HepG2 (cell line): Measurements from ENCODE around the gene GDAP1L1. TPM values are rescaled to one million over a fixed set of nuclear protein-coding genes. Genes with fewer than 3 reads are reported as not detected.

ENCODE experiments used
- FOXP4 ChIP-seq: sonication (generic); formaldehyde crosslinking; IDR thresholded peaks from 2 replicates; pipeline ENCODE4 v1.4.0; 2020; ENCODE audit warnings: missing genetic modification reagents
- GMEB1 ChIP-seq: sonication (generic); formaldehyde crosslinking; IDR thresholded peaks from 2 replicates; pipeline ENCODE4 v1.5.1; 2020; ENCODE audit warnings: missing genetic modification reagents, mild to moderate bottlenecking, borderline replicate concordance
- KLF16 ChIP-seq, 2 experiments: sonication (generic) in 1 of 2; formaldehyde crosslinking in 1 of 2; IDR thresholded peaks; 2 replicates each; pipeline versions ENCODE4 v1.6.1 to v1.8.0; 2016 to 2023; ENCODE audit warnings: missing genetic modification reagents in 2 of 2, missing compliant biosample characterization in 1 of 2
- PATZ1 ChIP-seq: sonication (generic); formaldehyde crosslinking; IDR thresholded peaks from 2 replicates; pipeline ENCODE4 v1.4.0; 2020; ENCODE audit warnings: missing genetic modification reagents
- POGK ChIP-seq: sonication (generic); formaldehyde crosslinking; conservative IDR thresholded peaks from 2 replicates; pipeline ENCODE4 v1.8.0; 2022; ENCODE audit warnings: mild to moderate bottlenecking, moderate library complexity, missing genetic modification reagents
- ZNF280D ChIP-seq: sonication (generic); formaldehyde crosslinking; IDR thresholded peaks from 2 replicates; pipeline ENCODE4 v1.5.1; 2020; ENCODE audit warnings: mild to moderate bottlenecking, missing genetic modification reagents
- ZNF362 ChIP-seq: sonication (generic); formaldehyde crosslinking; IDR thresholded peaks from 2 replicates; pipeline ENCODE4 v1.4.0; 2020; ENCODE audit warnings: missing genetic modification reagents, mild to moderate bottlenecking, borderline replicate concordance
- ZNF687 ChIP-seq: sonication (generic); formaldehyde crosslinking; IDR thresholded peaks from 2 replicates; pipeline ENCODE4 v1.5.1; 2020; ENCODE audit warnings: mild to moderate bottlenecking, missing genetic modification reagents, moderate library complexity
- ZNF772 ChIP-seq: sonication (generic); formaldehyde crosslinking; IDR thresholded peaks from 2 replicates; pipeline ENCODE4 v1.5.0; 2020; ENCODE audit warnings: mild to moderate bottlenecking, missing genetic modification reagents
- polyA plus RNA-seq, 8 experiments: library from polyadenylated mRNA; depleted of rRNA in 3 of 8; stranded (reverse) in 7 of 8; unstranded in 1 of 8; fragments of >200 nt; fragmentation: Illumina TruSeq in 4 of 8; extraction: Trizol in 4 of 8; gene quantifications; 2 replicates each; pipeline versions ENCODE4 v1.2.1 to v1.2.3, GENCODE V29; 2011 to 2016; ENCODE audit warnings: low read depth in 4 of 8, missing spikeins in 1 of 8, mixed read lengths in 1 of 8; ENCODE audit not compliant: insufficient read depth in 1 of 8
- total RNA-seq, 5 experiments: library from RNA; depleted of rRNA; stranded (reverse); fragments of >200 nt; fragmentation: Illumina TruSeq; extraction: Trizol; gene quantifications; 2 replicates each; pipeline ENCODE4 v1.2.3, GENCODE V29; 2016; ENCODE audit warnings: low read depth in 1 of 5

The GDAP1L1 gene
- total and polyA plus RNA-seq, 2 of the 13 experiments (the other 11 are each of a cell fraction or from before 2014, with no cell fraction given): 0.04 TPM; not detected in 1

- no peak for TF ChIP-seq ZNF280D (CRISPR knock-in tag)
- no peak for TF ChIP-seq ZNF772 (CRISPR knock-in tag)
- no peak for TF ChIP-seq KLF16 (CRISPR knock-in tag; IDR thresholded peaks at IDR 0.05)
- 0 out of 2 replicates have a peak, but pooled peaks have one; percentile 44 for TF ChIP-seq PATZ1
- TF ChIP-seq POGK (CRISPR knock-in tag): 0 out of 2 replicates have a peak, but pooled peaks have one; percentile 29
- TF ChIP-seq GMEB1 (CRISPR knock-in tag): no peak
- TF ChIP-seq ZNF362 (CRISPR knock-in tag): 0 out of 2 replicates have a peak, but pooled peaks have one; percentile 13
- peak; percentile 22; the same call in 1 of the 2 replicates for TF ChIP-seq ZNF687 (CRISPR knock-in tag)
- no peak for TF ChIP-seq FOXP4 (CRISPR knock-in tag)
Observed at GRCh38 chr20:44231713-44232468, 15.2 kb upstream of the GDAP1L1 start (continued).
